ENCODE measurements around the gene RASA3.

Gene RASA3

DNA sequence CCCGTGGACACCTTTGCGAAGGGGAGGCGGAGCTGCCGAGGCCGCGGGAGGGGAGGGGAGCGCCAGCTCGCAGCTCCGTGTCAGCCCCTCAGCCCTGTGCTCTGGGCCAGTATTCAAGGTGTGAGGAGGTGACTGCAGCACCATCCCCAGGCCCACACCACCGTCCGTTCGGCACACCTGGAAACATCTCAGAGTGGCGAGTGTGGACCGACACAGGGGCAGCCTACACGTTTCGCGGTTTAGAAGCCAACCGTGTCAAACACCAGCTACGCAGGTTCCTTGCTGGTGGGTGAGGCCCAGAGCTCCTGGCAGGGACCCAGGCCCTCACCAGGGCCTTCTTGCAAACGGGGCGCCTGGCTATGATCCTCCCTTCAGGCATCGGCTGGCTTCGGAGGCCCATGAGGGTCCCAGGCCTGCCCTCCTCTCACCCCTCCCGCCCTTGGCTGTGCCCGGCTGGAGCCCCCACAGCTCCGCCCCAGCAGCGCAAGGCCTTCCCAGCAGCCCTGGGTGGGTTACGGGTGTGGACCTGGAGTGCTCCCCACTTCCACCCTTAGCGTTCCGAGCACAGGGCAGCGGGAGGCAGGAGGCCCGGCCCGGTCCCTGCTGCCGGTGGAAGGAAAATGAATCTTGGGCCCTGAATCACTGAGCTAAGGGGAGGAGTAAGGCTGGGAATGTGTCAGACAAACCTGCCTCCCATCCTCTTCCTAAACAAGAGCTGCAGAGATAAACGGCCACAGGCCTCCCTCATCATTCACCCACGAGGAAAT, 159.8 kb downstream of the RASA3 start:
- H2AFZ ChIP-seq (ENCODE audit: low read length): no peak overlapping the region
- H3K27me3 ChIP-seq (replicated peaks; ENCODE audit: insufficient read depth, low read length): no peaks in the 10 kb centered on the region
- H3F3A ChIP-seq (ENCODE audit: insufficient read depth, low read length): no peaks in the 10 kb centered on the region
- no peaks in the 10 kb centered on the region for H3K4me1 ChIP-seq (ENCODE audit: low read length)
- TF ChIP-seq EZH2phosphoT487 (IDR thresholded peaks at IDR 0.05; ENCODE audit: low read length) (no peak), EZH2 (optimal IDR thresholded peaks at IDR 0.05; ENCODE audit: low read depth, low read length) (no peak)
- TF ChIP-seq, protein P1, sequence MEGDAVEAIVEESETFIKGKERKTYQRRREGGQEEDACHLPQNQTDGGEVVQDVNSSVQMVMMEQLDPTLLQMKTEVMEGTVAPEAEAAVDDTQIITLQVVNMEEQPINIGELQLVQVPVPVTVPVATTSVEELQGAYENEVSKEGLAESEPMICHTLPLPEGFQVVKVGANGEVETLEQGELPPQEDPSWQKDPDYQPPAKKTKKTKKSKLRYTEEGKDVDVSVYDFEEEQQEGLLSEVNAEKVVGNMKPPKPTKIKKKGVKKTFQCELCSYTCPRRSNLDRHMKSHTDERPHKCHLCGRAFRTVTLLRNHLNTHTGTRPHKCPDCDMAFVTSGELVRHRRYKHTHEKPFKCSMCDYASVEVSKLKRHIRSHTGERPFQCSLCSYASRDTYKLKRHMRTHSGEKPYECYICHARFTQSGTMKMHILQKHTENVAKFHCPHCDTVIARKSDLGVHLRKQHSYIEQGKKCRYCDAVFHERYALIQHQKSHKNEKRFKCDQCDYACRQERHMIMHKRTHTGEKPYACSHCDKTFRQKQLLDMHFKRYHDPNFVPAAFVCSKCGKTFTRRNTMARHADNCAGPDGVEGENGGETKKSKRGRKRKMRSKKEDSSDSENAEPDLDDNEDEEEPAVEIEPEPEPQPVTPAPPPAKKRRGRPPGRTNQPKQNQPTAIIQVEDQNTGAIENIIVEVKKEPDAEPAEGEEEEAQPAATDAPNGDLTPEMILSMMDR (IDR thresholded peaks at IDR 0.05; ENCODE audit: low read length): no peak
- no peak overlapping the region for H3K9ac ChIP-seq (ENCODE audit: low read length)
- no peaks in the 10 kb centered on the region for H3K9me2 ChIP-seq (replicated peaks; ENCODE audit: insufficient read depth, low read length)
- no peaks in the 10 kb centered on the region for H3K9me3 ChIP-seq (replicated peaks; ENCODE audit: insufficient read depth, low read length)
- H3K79me2 ChIP-seq (ENCODE audit: low read length): no peaks in the 10 kb centered on the region
- no peak for DNase-seq
- H4K20me1 ChIP-seq (ENCODE audit: insufficient read depth, low read length): no peaks in the 10 kb centered on the region
- no peak overlapping the region for H3K4me3 ChIP-seq (ENCODE audit: low read length)
- no peak overlapping the region for H3K4me2 ChIP-seq (ENCODE audit: low read depth, low read length)
- 0 out of 2 replicates have a peak, but pooled peaks cover 3% of the 10 kb centered on the region for H3K36me3 ChIP-seq (replicated peaks; ENCODE audit: insufficient read depth, low read length)
- no peak overlapping the region for H3K27ac ChIP-seq (ENCODE audit: low read length)

DNA sequence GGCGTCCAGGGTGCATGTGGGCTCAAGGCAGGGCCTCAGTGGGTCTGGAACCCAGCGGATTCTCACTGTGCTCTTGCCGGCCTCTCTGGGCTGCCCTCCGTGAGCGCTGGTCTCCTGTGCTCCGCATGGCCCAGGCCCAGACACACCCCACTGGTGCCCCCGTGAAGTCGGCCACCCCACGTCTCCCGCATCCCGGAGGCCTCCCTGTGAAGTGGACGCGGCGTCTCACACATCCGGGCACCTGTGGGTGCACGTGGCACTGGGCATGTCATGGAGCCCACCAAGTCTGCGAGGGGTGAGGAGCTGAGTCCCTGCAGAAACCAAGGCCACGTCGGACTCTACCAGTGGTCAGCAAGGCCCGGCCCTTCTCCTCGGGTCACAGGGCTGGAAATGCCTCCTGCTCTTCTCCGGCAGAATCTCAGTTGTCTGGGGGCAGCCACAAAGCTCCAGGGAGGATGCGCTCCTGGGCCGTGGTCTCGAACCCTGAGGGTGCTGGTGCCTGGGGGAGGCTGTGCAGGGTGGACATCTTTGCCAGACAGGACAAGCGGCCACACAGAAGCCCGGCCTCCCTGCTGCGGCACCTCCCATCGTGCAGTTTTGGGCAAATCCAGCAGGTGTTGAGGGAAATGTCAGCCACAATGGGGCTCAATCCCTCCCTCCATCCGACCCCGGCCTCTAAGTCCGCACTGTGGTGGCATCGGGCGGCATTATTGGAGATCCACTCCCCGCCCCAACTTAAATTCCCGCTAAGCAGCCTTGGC, 160.8 kb downstream of the RASA3 start:
- 0 out of 2 replicates have a peak, but pooled peaks cover 3% of the 10 kb centered on the region for H3K36me3 ChIP-seq (replicated peaks; ENCODE audit: insufficient read depth, low read length)
- H3K79me2 ChIP-seq (ENCODE audit: low read length): no peaks in the 10 kb centered on the region
- TF ChIP-seq EZH2 (optimal IDR thresholded peaks at IDR 0.05; ENCODE audit: low read depth, low read length) (no peak), EZH2phosphoT487 (IDR thresholded peaks at IDR 0.05; ENCODE audit: low read length) (no peak)
- TF ChIP-seq, protein P1 (IDR thresholded peaks at IDR 0.05; ENCODE audit: low read length): no peak
- no peak overlapping the region for H2AFZ ChIP-seq (ENCODE audit: low read length)
- H3K27me3 ChIP-seq (replicated peaks; ENCODE audit: insufficient read depth, low read length): no peaks in the 10 kb centered on the region
- H3K9me3 ChIP-seq (replicated peaks; ENCODE audit: insufficient read depth, low read length): no peaks in the 10 kb centered on the region
- H4K20me1 ChIP-seq (ENCODE audit: insufficient read depth, low read length): no peaks in the 10 kb centered on the region
- no peak overlapping the region for H3K27ac ChIP-seq (ENCODE audit: low read length)
- H3K9ac ChIP-seq (ENCODE audit: low read length): no peak overlapping the region
- DNase-seq: no peak
- H3K4me2 ChIP-seq (ENCODE audit: low read depth, low read length): no peak overlapping the region
- no peaks in the 10 kb centered on the region for H3K9me2 ChIP-seq (replicated peaks; ENCODE audit: insufficient read depth, low read length)
- no peaks in the 10 kb centered on the region for H3K4me1 ChIP-seq (ENCODE audit: low read length)
- H3F3A ChIP-seq (ENCODE audit: insufficient read depth, low read length): no peaks in the 10 kb centered on the region
- no peak overlapping the region for H3K4me3 ChIP-seq (ENCODE audit: low read length)

DNA sequence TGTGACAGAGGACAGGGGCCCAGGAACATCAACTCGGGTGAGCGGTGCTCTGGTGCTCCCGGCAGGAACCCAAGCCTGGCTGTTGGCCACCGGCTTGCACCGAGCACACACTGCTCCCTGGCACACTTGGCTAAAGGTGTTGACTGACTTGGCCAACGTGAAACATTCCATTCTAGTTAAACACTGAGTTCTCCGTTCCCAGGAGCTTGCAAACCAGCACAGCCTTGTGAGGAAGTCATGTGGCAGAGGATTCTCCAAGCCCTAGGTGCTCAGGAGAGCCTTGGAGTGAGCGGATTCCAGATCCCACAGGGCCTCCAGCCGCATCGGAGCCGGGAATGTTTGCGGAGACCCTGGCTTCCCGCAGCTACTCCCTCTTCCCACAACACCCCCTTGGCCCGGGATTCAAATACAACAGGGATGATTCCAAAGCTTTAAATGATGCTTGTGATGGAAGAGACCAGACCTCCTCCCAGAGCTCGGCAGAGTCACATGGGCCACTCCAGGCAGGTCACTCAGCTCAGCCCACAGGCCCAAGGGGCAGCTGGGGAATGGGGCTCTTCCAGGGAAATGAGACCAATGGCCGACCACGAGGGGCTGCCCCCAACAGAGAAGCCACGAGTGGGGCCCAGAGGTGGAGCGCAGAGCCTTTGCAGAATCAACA, 161.5 kb downstream of the RASA3 start:
- Histone ChIP-seq H3K79me2 (ENCODE audit: low read length) (no peaks in the 10 kb centered on the region), H3K36me3 (replicated peaks; ENCODE audit: insufficient read depth, low read length) (0 out of 2 replicates have a peak, but pooled peaks cover 3% of the 10 kb centered on the region), H4K20me1 (ENCODE audit: insufficient read depth, low read length) (no peaks in the 10 kb centered on the region), H3K4me3 (ENCODE audit: low read length) (no peak overlapping the region), H3K27me3 (replicated peaks; ENCODE audit: insufficient read depth, low read length) (no peaks in the 10 kb centered on the region), H3K9me3 (replicated peaks; ENCODE audit: insufficient read depth, low read length) (no peaks in the 10 kb centered on the region), H3K27ac (ENCODE audit: low read length) (no peak overlapping the region), H3K4me1 (ENCODE audit: low read length) (no peaks in the 10 kb centered on the region), H3K9me2 (replicated peaks; ENCODE audit: insufficient read depth, low read length) (no peaks in the 10 kb centered on the region), H2AFZ (ENCODE audit: low read length) (no peak overlapping the region), H3K4me2 (ENCODE audit: low read depth, low read length) (no peak overlapping the region), H3K9ac (ENCODE audit: low read length) (no peak overlapping the region), H3F3A (ENCODE audit: insufficient read depth, low read length) (no peaks in the 10 kb centered on the region)
- no peak for TF ChIP-seq EZH2 (optimal IDR thresholded peaks at IDR 0.05; ENCODE audit: low read depth, low read length)
- no peak for DNase-seq

Measured in MM.1S (cell line).